LNCaP clone FGC (cell line): Measurements from ENCODE around the gene SCN2B.

Experiments
- DNase-seq: peaks from one replicate; pipeline ENCODE4 v3.0.0-alpha.2; 2011; ENCODE audit warnings: low read depth
- H3K4me3 ChIP-seq: 2 replicates; pipeline ENCODE4 v1.5.1; 2011; ENCODE audit warnings: mild to moderate bottlenecking, low read depth, low read length, control low read depth
- TF ChIP-seq, protein P1 (sequence below): IDR thresholded peaks from 2 replicates; pipeline ENCODE4 v1.5.1; 2012; ENCODE audit warnings: mild to moderate bottlenecking; ENCODE audit not compliant: control insufficient read depth, insufficient read depth; ENCODE audit errors: extremely low read depth

Gene SCN2B

DNA sequence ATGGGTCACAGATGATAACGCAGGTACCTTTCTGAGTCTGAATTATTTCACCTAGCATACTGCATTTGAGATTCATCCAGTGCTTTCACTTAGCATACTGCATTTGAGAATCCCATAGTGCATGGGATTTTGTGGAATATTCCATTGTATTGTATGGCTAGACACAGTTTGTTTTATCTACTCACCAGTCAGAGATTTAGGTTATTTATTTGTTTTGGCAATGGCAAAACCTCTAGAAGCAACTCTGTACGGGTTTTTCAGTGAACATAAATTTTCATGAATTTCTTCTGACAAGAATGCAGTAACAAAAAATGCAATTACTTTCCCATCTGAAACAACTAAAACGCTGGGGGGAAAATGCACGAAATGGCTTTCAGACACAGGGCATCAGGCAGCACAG is 48.1 kb downstream of the SCN2B start:
- no peak for DNase-seq
- TF ChIP-seq, protein P1, sequence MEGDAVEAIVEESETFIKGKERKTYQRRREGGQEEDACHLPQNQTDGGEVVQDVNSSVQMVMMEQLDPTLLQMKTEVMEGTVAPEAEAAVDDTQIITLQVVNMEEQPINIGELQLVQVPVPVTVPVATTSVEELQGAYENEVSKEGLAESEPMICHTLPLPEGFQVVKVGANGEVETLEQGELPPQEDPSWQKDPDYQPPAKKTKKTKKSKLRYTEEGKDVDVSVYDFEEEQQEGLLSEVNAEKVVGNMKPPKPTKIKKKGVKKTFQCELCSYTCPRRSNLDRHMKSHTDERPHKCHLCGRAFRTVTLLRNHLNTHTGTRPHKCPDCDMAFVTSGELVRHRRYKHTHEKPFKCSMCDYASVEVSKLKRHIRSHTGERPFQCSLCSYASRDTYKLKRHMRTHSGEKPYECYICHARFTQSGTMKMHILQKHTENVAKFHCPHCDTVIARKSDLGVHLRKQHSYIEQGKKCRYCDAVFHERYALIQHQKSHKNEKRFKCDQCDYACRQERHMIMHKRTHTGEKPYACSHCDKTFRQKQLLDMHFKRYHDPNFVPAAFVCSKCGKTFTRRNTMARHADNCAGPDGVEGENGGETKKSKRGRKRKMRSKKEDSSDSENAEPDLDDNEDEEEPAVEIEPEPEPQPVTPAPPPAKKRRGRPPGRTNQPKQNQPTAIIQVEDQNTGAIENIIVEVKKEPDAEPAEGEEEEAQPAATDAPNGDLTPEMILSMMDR = no peak
- H3K4me3 ChIP-seq = no peak overlapping the region

DNA sequence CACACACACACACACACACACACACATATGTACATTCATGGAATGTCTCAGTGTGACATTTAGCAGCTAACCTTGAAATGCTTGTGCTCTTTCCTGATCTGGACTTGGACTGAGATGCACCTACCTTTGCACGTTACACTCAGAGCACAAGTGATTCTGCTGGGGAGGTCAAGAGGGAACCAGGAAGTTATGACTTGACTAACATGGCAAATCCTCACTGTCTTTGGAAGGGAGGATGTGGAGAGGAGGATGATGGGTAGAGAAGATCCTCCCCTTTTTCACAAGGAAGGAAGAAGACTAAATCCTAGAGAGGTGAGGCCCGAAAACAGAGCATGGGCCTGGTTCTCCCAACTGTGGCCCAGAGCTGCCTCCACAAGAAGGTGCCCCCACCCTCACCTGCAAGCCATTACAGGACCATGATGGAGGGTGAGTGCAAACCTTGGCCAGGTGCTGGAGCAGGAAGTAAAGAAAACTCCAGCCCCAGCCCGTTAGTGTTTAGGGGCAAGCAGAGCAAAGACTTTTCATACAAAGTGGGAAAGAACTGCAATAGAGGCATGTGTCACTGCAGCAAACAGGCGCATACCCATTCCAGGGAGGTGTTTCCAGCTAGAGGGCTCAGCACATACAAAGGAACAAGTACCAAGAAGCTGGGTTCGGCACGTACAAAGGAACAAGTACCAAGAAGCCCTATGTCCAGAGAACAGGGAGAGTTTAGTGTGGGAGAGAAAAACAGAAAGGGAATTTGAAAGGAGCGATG is 50.2 kb downstream of the SCN2B start:
- TF ChIP-seq, protein P1 = no peak
- DNase-seq = no peak
- H3K4me3 ChIP-seq = no peak overlapping the region

DNA sequence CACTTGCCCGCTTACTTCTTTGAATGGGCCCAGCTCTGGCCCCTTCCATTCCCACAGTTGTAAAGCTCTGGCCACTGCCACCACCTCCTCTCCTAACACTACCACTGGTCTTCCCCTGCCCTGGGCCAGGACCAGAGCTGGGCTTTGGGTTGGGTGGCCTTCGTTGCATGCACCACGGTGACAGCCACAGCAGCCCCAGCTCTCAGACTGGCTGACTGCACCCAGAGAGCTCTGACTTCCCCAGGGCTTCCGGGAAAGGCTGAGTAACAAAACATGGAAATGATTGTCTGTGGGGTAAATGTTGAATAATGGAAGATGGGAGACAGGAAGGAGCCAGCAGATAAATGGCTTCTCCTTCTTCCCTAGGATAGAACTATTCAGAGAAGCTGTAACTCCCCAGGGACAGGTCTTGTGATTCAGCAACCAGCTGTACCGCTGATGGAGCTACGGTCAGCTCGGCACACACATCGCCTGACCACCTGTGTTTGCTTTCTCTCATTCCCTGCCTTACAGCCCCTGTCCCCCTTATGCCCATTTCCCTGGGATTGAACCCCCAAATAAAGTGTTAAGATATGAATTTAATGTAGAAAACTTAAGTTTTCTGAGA is 51.4 kb downstream of the SCN2B start:
- TF ChIP-seq, protein P1 = no peak
- DNase-seq = no peak
- H3K4me3 ChIP-seq = no peak overlapping the region

DNA sequence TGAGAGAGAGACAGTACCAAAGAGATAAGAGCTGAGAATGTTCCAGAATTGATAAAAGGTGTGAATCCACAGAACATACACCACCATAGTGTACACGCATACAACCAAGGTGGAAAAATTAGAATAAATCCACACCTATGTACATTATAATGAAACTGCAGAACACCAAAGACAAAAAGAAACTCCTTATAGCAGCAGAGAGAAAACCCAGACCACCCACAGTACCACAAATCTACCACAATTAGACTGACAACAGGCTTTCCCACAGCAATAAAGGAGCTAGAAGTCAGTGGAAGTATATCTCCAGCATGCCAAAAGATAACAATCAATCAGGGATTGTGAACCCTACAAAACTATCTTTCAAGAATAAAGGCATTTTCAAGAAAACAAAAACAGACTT is 55.6 kb downstream of the SCN2B start:
- no peak for DNase-seq
- TF ChIP-seq, protein P1 = no peak
- no peak overlapping the region for H3K4me3 ChIP-seq

DNA sequence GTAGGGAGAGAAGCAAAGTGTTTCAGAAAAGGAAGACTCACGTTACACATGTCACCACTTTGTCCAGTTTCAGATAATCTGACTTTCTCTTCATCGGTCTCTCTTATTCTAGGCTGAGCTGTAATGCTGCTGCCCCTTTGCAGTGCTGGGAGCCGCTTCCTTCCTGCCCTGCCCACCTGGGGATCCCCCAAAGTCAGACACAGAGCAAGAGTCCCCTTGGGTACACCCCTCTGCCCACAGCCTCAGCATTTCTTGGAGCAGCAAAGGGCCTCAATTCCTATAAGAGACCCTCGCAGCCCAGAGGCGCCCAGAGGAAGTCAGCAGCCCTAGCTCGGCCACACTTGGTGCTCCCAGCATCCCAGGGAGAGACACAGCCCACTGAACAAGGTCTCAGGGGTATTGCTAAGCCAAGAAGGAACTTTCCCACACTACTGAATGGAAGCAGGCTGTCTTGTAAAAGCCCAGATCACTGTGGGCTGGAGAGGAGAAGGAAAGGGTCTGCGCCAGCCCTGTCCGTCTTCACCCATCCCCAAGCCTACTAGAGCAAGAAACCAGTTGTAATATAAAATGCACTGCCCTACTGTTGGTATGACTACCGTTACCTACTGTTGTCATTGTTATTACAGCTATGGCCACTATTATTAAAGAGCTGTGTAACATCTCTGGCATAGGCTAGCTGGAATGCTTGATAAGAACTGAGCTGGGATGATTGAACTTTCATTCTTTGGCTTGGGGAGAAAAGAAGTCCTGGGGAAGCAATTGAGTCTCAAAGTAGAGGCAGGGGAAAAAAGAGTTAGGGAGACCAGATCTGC is 58.4 kb downstream of the SCN2B start:
- DNase-seq = no peak
- H3K4me3 ChIP-seq = no peak overlapping the region
- TF ChIP-seq, protein P1 = no peak

DNA sequence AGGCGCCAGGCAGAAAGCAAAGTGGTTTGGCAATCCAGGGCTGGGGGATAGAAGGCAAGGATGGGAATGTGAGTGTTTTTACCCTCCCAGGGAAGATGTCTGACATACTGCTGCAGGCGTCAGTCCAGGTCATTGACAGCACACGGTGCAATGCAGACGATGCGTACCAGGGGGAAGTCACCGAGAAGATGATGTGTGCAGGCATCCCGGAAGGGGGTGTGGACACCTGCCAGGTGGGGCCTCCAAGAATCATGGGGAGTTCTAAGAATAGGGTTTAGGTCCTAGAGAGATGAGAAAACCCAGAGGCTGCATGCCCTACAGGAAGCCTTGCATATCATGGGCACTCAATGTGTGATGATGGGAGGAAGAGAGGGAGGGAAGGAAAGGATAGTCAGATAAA is 61.4 kb downstream of the SCN2B start:
- DNase-seq = no peak
- H3K4me3 ChIP-seq = no peak overlapping the region
- TF ChIP-seq, protein P1 = no peak
